Measurements from ENCODE around the gene DGKB.

DGKB gene

GRCh38 chr7:14858866-14859265 is 43.7 kb downstream of the DGKB start:
- DNase-seq: no peak

DNA sequence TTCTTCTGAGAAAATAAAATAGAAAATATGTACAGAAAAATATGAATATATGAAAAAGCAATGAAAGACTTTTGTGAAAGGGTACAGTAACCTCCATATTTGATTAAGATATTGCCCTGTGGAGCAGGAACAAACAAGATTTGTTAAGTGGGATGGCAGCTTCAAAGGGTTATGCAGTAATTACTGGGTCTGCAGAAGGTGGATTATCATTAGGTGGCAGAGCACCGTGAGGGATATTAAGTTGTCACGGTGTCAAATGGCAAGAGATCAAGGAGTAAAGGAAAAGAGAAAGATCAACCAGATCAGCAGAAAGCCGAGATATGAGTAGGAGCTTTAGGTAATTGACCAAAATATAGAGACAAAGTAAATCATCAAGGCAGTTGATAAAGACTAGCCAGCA is 44.1 kb downstream of the DGKB start:
- DNase-seq: no peak

DNA sequence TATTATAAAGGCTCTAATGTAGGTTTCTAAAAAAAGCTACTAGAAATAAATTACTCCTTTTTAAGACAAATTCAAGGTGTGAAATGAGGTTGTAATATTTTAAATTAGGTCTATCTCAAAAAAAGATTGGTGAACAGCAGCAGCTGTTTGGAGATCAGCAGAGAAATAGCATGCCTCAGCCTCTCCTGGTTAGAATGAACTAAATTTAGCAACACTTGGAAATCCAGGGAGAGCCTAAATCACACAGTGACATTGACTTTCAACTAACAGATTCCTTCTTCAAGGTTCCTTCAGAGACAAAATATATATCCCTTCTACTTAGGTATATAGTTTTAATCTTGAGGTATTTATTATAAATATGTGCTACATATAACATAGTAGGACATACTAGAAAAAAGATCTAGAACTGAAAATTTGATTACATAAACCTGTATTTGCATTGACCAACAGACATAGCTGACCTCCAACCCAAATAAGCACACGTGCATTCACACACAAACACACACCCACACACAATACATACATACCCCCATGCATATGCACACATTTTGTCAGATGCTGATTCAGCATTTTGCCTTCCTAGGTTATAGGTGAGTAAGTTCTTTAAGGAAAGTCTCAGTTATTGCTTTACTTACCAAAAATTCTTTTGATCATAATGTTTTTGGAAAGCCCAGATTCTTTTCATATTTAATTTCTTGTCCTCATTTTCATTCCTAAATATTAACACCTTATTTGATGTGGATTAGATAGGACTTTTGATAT is 47.3 kb downstream of the DGKB start:
- DNase-seq: no peak

GRCh38 chr7:14854471-14854870 is 48.1 kb downstream of the DGKB start:
- no peak for DNase-seq

- DNase-seq: no peak
Observed at GRCh38 chr7:14851610-14852009, 50.9 kb downstream of the DGKB start.

GRCh38 chr7:14850039-14850438 is 52.5 kb downstream of the DGKB start:
- no peak for DNase-seq

- no peak for DNase-seq
Observed at GRCh38 chr7:14846405-14846804, 56.1 kb downstream of the DGKB start.

GRCh38 chr7:14843755-14844154 is 58.8 kb downstream of the DGKB start:
- no peak for DNase-seq

GRCh38 chr7:14842523-14842922 is 60.0 kb downstream of the DGKB start:
- DNase-seq: no peak

GRCh38 chr7:14841869-14842268 is 60.7 kb downstream of the DGKB start:
- DNase-seq: no peak

- DNase-seq: no peak
Observed at GRCh38 chr7:14841086-14841485, 61.5 kb downstream of the DGKB start.

DNA sequence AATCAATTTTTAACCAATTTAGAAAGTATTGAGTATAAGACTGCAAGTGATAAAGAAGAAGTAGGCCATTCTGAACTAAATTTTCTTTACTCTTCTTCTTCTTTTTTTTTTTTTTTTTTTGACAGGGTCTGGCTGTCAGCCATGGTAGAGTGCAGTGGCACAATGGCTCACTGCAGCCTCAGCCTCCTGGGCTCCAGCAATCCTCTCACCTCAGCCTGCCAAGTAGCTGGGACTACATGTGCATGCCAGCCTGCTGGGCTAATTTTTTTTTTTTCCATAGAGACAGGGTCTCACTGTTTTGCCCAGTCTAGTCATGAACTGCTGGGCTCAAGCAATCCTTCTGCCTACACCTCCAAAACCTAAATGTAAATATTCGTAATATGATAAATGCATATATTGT is 63.2 kb downstream of the DGKB start:
- no peak for DNase-seq

DNA sequence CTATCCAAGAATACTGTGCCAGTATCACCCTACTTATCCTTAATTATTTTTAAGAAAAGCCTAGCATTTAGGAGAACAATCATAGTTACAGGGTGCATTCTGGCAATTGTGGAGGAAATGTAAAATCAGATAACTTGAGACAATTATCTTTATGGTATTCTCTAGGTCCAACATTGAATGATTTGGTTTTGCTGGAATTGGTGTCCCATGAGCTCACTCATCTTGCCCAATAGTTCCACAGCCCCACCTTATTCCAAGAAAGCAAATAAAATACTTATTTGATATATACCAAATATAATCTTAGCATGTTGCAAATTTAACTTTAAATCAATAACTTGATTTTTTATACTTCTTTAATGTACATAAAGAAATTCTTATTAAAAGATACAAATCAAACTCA is 65.3 kb downstream of the DGKB start:
- DNase-seq: no peak

GRCh38 chr7:14836571-14837189 is 65.9 kb downstream of the DGKB start:
- DNase-seq: no peak

GRCh38 chr7:14836006-14836405 is 66.5 kb downstream of the DGKB start:
- no peak for DNase-seq

GRCh38 chr7:14835384-14835783 is 67.2 kb downstream of the DGKB start:
- no peak for DNase-seq

GRCh38 chr7:14834883-14835282 is 67.7 kb downstream of the DGKB start:
- DNase-seq: no peak

DNA sequence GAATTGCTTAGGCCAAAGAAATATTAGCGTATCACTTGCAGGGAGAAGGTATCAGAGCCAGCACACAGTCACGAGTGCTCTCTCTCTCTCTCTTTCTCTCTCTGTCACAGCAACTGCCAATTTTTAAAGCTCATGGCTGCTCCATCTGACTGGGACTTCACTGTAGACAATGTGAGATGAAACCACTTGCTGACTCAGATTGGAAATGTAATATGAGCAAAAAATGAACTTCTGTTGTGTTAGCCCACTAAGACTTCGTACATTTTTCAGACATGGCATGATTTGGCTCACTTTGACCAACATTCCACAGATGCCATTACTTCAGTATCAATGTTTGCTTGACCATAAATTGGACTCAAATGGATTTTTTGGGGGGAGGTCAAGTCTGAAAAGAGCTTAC is 68.1 kb downstream of the DGKB start:
- no peak for DNase-seq

GRCh38 chr7:14833707-14834106 is 68.8 kb downstream of the DGKB start:
- no peak for DNase-seq

- DNase-seq: no peak
Observed at GRCh38 chr7:14828053-14828452, 74.5 kb downstream of the DGKB start.

DNA sequence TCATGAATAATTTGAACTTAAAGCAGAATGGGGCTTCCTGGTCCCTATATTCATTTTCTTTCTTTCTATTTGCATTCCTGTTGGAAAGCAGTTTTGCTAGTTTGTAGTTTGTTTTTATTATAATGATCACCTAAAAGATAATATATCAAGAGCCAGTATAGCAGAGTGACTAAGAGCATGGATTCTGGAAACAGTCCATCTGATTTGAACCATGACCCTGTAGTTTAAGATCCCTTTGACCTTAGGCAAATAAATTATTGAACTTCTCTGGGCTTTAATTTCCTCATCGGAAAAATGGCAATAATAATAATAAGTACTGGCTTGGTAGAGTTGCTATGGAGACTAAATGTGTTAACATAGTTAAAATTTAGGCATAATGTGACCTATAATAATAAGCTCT is 76.1 kb downstream of the DGKB start:
- no peak for DNase-seq

GRCh38 chr7:14825912-14826311 is 76.6 kb downstream of the DGKB start:
- DNase-seq: no peak

DNA sequence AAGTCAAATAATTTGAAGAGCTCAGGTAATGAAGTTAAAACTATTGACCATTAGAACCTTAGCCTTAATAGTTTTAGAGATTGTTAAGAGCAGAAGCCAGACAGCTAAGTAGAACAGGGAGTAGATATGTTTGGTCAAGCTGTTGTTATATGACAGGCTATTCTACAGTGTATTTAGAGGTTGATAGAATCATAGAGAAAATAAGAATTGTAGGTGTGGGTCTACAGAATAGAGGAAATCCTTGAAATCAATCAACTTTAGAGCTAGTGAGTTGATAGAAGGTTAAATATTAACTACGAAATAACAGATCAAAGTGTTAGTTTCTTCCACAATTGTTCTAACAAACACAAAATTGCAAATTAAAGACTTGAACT is 80.1 kb downstream of the DGKB start:
- no peak for DNase-seq

DNA sequence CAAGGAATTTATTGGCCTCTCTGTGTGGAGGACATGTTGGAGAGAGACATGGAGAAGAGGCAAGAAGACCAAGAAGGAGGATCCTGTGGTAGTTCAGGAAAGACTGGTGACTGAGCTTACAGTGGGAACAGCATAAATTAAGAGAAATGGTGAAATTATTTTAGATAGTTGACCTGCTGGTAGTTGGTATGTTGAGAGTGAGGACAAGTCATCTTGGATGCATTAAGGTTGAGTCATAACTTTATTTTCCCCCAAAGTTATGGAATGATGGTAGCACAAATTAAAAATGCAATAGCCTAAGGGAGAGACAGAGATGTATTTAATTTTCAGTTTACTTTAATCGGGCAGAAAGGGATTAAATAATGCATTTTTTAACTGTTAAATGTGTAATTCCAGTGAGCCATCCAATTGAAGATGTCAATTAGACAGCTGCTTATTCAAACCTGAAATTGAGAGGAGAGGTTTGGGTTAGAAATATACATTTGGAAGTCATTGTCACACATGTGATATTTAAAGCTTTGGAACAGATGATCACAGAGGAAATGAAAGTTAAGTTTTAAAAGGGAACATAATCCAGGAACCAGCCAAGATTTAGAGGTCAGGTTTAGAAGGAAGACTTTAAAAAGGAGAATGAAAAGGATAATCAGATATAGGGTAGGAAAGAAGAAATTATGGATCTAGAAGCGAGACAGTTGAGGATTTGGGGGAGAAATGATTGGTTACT is 80.6 kb downstream of the DGKB start:
- no peak for DNase-seq

Data from stimulated activated CD4-positive, alpha-beta T cell treated with anti-CD3 and anti-CD28 coated beads, Interleukin-12 subunit alpha, Interleukin-12 subunit beta, amount 100 ng/mL, for 4 hours (primary cell).